GM18511 (cell line): ENCODE results near the gene PLCXD3.
A peak's percentile ranks its signal among the peaks of the same experiment; 100 is the strongest.
"Not testable (repeated sequence)": the region's sequence is repeated elsewhere in the genome, so short reads cannot be mapped to it uniquely, and the experiment has no call there.

Experiments
- ATAC-seq: cut with Tn5 transposase; IDR thresholded peaks from one replicate; pipeline ENCODE4 v1.9.1; 2021; ENCODE audit warnings: mild to moderate bottlenecking, moderate library complexity; ENCODE audit not compliant: unreplicated experiment

The PLCXD3 gene

GRCh38 chr5:41493490-41494126 lies 16.8 kb downstream of the PLCXD3 start:
- ATAC-seq = not testable (repeated sequence)

GRCh38 chr5:41485533-41485932 lies 24.9 kb downstream of the PLCXD3 start:
- ATAC-seq = no peak

GRCh38 chr5:41482715-41483114 lies 27.7 kb downstream of the PLCXD3 start:
- peak; percentile 62 for ATAC-seq

- ATAC-seq = no peak
Observed at GRCh38 chr5:41482173-41482572, 28.2 kb downstream of the PLCXD3 start.

- not testable (repeated sequence) for ATAC-seq
Observed at GRCh38 chr5:41471571-41472208, 38.7 kb downstream of the PLCXD3 start.

GRCh38 chr5:41465493-41466171 lies 44.8 kb downstream of the PLCXD3 start:
- ATAC-seq = peak; percentile 50

GRCh38 chr5:41459557-41459956 lies 50.8 kb downstream of the PLCXD3 start:
- no peak for ATAC-seq

- no peak for ATAC-seq
Observed at GRCh38 chr5:41457094-41457493, 53.3 kb downstream of the PLCXD3 start.

- no peak for ATAC-seq
Observed at GRCh38 chr5:41452506-41452905, 57.9 kb downstream of the PLCXD3 start.

GRCh38 chr5:41447650-41448510 lies 62.5 kb downstream of the PLCXD3 start:
- ATAC-seq = no peak

- ATAC-seq = no peak
Observed at GRCh38 chr5:41445937-41446563, 64.4 kb downstream of the PLCXD3 start.

- no peak for ATAC-seq
Observed at GRCh38 chr5:41435276-41435675, 75.1 kb downstream of the PLCXD3 start.

- ATAC-seq = no peak
Observed at GRCh38 chr5:41433552-41434181, 76.7 kb downstream of the PLCXD3 start.

- no peak for ATAC-seq
Observed at GRCh38 chr5:41432481-41433253, 77.7 kb downstream of the PLCXD3 start.

GRCh38 chr5:41427505-41427904 lies 82.9 kb downstream of the PLCXD3 start:
- ATAC-seq = no peak

- ATAC-seq = no peak
Observed at GRCh38 chr5:41425736-41426135, 84.7 kb downstream of the PLCXD3 start.

GRCh38 chr5:41420492-41421067 lies 89.8 kb downstream of the PLCXD3 start:
- no peak for ATAC-seq

- ATAC-seq = no peak
Observed at GRCh38 chr5:41418220-41419031, 92.0 kb downstream of the PLCXD3 start.
